GM18858 (cell line): ENCODE data around the gene TFDP1.

Experiments used
- ATAC-seq: cut with Tn5 transposase; IDR thresholded peaks from one replicate; pipeline ENCODE4 v1.9.1; 2021; ENCODE audit not compliant: unreplicated experiment

The TFDP1 gene

DNA sequence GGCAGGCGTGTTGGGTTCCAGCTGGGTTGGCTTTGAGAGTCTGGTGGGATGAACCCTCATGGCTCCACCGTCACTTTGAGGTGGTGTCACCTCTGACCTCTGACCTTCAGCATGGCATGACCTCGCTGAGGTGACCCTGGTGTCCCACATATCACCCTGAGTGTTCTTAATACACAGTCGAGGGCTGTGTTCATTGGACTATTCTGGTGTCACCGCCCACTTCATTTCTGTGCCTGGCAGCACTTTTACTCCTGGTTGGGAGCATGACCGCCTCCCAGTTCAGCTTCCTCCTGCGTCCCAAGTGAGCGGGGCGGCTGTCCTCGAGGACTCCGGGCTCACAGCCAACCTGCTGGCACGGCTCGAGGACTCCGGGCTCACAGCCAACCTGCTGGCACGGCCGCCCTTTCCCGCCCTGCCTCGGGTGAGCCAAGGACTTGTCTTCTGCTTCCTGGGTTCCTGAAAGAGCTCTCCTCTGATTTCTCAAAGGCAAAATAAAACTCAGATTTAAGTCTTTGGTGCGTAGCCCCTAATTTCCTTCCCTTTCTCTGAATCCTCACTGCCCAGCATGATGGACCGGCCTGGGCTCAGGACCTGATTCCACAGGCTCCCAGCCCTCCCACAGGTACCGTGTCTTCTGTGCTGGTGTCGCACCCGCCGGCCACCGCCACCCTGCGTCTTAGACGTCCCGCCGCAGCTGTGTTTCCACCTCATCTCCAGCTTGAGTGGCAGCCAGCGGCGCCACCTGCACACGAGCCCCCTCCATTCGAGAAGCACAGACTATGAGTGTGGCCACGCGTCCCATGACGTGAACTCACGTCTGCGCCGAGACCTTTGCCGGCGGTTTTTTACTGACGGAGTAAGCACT, 63.0 kb downstream of the TFDP1 start:
- no peak for ATAC-seq

DNA sequence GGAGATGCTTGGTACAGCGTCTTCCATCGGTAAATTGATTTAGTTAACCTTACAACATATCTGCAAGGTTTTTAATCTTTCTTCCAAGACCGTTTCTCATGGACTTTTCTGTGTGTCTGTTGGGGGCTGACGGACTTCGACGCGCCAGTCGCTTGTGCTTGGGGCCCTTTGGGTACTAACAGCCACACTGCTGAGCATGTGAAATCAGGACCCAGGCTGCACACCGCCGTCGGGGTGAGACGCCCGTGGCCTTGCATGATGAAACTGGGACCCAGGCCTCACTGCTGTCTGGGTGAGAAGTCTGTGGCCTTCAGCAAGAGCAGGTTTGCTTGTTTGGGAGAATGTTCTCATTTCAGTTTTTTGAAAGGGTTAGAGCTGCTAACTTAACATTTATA, 63.7 kb downstream of the TFDP1 start:
- ATAC-seq = no peak

DNA sequence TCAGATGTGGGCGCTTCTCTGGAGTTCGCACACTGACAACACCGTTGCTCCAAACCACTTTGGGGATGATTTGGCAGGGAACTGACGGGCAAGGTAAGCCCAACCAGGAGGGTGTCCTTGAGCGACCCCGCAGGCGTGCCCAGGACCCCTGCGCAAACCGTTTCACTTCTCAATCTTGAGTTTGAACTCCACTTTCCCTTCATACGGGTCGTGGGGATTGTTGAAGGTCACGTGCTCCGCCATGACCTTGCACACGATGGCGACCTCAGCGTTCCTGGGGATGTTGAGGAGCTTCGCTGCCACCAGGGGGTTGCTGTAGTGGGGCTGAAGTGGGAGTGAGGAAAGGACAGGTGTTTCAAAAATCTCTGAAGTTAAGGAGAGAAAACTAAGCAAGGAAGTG, 64.7 kb downstream of the TFDP1 start:
- ATAC-seq = no peak

DNA sequence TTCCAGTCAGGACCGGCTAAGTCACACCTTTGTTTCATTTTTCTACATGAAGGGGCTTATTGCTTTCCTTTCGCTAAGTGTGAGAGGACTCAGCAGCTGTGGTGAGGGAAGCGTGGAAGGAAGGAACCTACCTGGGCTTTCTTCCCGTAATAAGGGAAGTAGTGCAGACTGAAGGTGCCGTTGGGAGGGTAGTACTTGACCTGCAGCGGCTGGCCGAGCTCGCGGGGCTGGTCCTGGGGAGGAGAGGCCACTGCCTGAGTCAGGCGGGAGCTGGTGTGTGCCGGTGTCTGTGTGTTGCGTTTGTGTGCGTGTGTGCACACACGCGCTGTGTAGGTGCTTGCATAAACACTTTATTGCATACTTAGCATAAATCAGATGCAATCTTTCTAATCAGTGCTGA, 65.7 kb downstream of the TFDP1 start:
- ATAC-seq = no peak

DNA sequence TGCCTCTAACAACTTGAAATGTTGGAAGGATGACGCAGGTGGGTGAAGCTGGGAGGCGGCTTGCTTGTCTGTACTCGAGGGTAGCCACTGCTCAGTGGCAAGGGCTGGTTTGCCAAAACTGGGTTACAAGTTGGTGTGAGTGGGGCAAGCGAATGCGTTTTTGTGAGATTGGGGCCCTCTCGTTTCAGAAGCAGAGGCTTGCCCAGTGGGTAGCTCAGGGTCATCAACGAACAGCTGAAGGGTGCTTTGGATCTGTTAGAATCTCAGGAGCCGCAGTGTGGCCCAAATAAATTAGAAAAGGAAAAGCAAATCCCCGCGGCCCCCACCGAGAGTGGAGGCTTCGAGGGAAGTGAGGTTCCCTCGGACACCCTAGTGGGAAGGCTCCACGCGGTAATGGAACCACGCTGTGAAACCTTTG, 66.2 kb downstream of the TFDP1 start:
- no peak for ATAC-seq

DNA sequence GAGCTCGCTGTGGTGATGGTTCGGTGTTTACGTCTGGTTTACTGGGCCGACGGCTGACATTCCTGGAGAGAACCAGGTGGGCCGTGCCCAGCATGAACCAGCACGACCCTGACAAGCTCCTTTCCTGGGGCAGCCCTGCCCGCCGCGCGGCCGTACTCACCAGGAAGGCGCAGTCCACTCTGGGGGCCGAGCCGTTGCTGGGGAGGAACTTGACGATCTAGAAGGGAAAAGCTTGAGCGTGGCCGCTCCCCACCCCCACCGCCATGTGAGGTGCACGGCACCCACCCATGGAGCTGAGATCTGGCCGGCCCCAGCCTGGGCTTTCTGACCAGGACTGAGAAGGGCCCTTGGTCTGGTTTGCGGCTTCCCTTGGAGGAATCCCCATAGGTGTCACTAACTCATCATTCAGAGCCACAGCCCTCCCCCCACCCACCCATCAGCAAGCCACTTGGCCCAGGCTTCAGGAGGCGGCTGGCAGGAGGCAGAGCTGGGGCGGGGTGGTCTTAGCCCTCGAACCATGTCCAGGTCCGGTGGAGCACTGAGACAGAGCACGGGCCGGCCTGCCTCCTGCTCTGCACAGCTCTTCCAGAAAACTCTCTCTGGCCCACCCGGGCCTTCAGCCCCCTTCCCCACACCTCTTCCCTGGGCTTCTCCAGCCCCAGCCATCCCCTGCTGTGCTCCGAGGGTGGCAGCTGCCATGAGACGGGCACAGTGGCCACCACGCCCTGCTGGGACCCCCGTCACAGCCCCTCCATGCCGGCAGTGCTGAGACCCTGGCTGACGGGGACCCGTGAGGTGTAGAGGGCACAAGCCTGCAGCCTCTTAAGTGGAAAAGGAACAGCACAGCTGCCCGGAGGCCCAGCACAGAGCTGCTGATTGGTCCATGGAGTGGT, 67.2 kb downstream of the TFDP1 start:
- no peak for ATAC-seq

DNA sequence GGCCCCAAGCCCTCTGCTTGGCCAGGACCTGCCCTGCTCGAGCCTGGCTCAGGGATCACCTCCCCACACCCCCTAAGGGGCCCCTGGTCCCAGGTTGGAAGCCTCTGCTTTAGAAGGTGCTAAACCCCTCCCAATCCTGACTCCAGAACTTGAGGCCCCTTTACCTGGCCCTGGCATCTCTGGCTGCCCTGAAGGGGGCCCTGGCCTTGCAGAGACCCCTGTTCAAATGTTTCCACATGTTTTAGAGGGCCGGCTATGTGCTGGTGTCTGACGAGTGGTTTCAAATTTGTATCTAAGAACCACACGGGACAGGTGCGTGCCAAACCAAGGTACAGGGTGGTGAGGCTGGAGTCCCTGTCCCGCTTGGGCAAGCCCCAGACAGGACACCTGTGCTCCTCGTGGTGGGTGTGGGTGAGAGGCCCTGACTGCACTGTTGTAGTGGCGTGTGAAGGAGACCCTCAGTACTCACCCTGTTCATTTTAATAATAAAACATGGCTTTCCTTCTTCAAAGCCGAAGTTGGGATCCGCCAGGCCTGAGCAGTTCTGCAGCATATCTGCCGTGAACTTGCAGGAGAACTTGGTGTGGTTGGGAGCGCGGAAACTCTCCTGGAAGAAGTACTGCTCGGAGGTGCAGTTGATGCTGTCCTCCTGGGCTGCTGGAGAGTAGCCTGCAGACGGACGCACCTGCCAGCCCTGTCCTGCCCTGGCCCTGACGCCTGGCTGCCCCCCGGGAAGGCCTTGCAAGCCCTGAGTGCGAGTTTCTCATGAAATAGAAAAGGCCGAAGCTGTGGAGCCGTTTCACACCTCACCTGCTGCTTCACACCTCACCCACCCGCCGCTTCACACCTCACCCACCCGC, 68.1 kb downstream of the TFDP1 start:
- no peak for ATAC-seq

DNA sequence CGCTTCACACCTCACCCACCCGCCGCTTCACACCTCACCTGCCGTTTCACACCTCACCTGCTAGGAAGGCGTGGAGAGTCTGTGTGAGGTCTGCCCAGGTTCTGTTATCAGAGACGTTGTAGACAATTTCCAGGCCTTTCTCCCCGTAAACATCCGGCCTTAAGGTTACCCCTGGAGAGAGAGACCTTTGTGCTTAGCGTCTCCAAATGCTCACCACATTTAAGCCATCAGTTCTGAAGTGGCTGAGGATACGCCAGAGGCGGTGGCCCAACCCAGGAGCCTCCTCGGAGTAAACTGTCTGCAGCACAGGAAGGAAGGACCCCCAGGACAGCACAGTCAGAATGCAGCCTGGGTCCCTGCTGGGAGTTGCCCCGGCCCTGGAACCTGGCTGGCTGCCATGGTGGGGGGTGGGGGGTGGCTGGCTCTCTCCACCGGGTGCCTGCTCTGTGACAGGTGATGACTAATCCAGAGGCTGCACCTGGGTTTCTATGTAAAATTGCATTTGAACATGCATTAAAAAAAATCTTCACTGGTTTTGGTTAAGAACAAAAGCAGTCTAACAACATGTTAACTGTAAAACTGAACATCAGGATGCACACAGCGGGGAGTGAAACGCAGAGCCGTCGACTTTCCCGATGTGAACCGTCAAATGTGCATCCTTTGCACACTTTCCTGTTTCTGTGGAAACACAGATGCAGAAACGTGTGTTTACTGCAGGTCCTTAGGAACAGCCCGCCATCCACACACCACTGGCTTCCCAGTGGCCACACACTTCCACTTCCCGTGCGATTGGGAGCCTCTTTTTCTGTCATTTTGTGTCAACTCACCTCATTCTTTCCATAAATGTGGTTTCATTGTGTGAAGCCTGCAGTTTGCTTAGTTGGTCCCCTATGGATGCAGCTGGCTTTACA, 69.0 kb downstream of the TFDP1 start:
- no peak for ATAC-seq

DNA sequence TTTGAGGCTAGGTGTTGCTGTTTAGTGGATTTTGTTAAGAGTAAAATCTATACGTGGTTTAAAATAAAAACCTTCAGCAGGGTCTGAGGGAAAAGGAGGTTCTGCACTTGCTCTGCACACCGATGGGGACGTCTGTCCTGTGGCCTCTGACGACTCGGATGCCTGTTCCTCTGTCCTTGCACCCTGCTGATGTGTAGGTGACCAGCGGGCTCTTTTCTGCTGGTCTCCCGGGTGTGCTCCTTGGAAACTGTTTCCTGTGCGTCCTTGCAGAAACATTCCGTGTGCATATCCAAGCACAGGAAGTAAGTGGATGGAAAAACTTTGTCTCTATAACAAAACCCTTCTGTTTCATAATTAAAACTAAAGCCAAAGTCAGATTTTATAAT, 69.6 kb downstream of the TFDP1 start:
- no peak for ATAC-seq

DNA sequence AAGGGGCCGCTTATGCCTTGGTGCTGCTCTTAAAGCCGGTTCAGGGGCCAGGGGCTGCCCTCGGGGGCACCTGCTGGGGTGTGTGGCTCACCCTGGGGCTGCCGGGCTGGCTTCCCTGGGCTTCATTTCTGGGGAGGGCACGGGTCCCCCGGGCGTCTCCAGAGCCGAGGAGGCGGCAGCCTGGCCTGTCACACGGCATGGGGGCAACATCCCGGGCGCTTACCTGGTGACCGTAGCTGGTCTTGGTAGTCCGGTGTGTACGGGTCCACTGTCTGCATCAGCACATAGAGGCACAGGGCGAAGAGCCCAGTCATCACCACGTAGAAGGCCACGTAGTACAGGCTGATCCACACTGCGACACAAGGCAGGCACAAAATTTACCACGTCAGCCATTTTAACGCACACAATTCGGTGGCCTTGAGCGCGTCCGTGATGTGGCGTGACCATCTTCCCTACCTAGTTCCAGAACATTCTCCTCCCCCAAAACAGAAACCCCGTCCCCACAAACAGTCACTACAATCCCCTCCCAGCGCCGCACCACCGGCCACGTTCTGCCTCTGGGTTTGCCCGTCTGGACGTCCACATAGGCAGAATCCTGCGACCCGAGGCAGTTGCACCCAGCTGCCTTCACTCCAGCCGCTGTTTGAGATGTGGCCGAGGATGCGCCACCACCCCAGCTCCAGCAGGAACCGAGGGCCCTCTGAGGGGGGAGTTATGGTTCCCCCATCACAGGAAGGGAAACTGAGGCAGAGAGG, 70.2 kb downstream of the TFDP1 start:
- no peak for ATAC-seq

DNA sequence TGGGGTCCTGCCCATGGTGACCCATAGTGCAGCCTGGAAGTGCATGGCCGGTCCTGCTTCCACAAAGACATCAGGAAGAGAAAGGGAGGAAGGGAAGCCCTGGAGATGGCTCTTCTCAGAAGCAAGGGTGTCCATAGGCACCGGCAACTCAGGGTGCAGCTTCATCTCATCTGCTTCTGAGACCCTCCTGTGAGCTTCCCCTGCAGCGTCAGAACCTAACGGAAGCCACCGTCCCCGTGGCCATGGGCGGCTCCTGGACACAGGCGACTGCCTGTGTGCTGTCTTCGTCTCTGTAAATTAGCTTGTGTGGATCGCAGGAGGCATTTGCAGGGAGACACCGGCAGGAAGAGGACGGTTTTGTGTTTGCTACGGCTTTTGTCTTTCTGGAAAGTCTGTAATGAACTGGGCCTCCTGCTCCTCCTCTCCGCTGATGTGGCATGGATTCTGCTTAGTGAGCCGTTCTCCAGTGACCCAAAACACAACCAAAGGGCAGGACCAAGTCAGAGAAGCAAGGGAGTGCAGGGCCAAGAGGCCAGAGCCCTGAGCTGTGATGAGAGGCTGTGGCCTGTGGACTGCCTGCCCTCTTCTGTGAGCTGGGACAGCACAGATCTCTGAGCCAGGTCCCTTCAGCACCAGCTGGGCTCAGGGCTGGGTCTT, 70.9 kb downstream of the TFDP1 start:
- ATAC-seq = no peak

DNA sequence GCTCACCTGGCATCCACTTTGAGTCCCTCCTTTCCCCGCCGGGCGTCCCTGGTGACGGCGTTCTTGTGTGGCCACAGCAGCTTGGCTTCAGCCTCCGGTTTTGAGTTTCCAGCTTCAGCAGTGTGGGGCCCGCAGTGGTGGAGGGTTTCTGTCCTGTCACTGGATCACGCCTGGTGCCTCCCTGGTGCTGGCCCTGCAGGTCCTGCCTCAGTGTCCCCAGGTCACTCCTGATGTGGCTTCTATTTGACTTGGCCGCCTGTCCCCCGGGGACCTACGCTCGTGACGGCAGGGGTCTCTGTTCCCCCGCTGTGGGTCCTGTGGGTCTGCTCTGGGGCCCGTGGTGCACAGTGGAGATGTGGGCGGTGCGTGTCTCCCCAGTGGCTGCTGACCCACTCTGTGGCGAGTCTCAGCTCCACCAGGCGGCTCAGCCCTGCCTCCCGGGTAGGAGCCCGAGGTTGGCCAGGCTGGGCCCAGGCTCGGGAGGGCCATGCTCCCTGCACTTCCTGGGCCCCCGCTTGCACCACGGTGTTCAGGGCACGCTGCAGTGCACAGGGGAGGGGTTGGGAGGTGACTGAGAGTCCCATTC, 71.5 kb downstream of the TFDP1 start:
- ATAC-seq = no peak

DNA sequence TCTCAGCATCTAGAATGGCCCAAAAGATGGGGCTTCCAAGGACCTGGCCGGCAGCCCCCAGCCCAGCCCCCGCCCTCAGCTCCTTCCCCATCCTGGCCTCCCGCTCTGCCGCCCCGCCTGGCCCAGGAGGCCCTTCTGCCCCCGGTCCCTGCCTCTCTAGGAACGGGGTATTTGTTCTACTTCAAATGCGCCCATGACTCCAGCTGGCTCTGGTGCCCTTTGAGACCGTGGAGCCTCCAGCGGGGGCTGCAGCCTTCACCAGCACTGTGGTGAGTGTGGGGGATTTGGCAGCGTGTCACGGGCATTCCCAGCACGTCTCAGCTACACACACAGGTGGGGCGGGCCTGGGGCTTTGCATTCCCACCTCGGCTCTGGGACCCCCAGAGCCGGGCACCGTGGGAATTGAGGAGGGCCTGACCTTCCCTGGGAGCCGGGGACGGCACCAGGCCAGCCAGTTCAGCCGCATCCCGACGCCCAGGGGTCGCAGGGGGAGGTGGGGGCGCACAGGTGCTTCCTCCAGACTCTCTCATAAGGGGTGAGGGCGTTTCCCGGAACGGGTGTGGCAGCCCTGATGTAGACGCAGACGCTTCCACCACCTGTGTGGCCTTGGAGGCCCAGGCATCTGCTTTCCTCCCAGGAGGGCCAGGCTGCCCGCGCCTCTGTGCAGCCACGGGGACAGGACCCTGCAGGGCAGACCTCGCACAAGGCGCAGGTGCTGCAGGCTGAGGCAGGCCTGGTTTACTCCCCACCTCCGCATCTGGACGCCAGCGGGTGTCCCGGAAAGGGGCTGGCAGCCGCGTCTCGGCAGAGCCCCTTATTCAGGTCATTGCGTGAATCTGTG, 72.5 kb downstream of the TFDP1 start:
- ATAC-seq = no peak

DNA sequence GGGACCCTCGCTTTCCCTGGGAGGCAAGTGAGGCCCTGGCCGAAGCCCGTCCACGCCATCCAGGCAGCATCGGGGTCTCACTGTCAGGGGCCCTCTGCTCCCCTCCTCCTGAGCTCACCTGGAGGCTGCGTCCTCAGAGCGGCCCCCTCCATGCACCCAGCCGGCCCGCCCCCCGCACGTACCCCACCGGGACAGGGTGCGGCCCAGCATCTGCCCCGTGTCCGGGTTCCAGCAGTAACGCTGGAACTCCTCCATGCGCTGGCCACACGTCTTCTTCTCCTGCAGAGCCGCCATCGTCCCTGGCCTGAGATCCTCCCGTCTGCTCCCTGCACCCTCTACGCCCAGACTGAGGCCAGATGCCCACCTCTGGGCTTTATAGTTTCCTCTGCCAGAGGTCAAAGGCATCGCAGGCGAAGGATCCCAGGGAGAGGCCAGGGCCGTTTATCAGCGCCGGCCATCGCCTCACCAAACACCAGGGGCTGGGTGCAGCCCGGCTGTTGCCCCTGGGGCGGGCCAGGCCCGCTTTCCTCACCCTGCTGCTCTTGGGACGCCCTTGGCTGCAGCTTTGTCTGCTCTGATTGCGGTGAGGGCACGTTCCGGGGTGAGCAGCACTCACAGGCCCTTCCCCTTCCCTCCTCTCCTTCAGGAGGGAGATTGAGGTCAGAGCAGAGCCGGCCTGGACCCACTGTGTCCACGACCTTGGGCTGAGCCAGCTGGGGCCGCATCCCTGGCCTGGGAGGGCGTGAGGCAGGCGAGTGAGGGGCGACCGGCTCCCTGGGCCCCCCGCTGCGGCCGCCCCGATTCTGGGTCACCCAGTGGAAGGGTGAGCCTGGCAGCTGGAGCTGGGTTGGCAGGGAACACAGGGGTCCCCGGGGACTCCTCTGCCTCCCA, 73.5 kb downstream of the TFDP1 start, which contains the start of gene ATP4B:
Gene ATP4B, minus strand, starts transcription at position 348 of the 891 bp plus-strand sequence. Its CDS starts 54 bp downstream, at position 294.
- ATAC-seq = no peak

DNA sequence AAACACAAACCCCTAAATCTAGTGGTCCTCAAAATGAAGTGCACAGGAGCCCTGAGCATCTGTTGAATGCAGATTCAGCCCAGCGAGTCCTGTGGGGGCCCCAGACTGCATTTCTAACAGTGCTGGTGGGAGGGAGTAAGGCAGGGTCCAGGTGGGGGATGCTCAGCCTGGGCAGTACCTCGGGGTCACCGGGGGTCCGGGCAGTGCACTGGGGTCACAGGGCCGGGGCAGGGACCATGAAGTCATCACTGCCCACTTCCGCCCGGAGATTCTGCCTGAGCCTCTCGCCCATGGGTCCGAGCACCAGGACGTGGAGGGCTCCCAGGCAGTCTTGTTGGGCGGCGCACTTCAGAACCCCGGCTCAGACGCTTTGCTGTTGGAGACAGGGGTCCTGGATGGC, 74.3 kb downstream of the TFDP1 start:
- no peak for ATAC-seq

DNA sequence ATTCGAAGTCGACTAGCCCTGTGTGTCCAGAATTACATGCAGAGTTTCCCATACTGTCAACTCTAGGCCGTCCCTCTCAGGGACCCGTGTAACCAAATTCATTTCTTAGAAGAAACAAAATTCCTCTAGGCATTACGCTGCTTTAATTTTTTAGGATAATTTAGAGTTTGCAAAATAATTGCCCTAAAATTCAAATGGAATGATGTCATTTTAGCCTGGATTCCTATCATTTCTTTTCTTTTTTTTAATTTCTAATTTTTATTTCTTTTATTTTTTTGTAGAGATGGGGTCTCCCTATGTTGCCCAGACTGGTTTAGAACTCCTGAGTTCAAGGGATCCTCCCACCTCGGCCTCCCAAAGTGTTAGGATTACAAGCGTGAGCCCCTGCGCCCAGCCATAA, 74.8 kb downstream of the TFDP1 start:
- no peak for ATAC-seq

DNA sequence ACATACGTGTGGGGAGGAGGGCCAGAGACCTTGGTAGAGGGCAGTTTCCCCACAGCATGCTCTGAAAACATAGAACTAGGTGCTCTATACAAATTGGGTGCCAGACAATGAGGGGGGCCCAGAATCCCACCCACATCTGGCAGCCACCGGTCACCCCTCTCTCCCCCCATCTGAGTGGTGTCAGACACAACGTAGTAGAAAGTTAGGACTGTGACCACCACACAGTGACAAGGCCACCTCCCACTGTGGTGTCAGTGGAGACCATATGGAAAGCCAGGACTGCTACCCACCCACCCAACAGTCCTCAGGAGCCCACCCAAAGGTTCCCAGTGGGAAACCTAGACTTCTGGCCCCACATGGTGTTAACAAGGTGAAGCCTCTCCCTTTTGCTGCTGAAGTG, 75.5 kb downstream of the TFDP1 start:
- ATAC-seq = no peak
